H9 (cell line): Measurements from ENCODE around the gene HLA-A. TPM values are rescaled to one million over a fixed set of nuclear protein-coding genes. Genes with fewer than 3 reads are reported as not detected.

Experiments
- DNase-seq: peaks from one replicate; pipeline ENCODE4 v3.0.0-alpha.2; 2017
- H2AFZ ChIP-seq: one replicate; pipeline ENCODE4 v1.6.1; 2013; ENCODE audit warnings: mild to moderate bottlenecking, low read length, control low read depth, moderate library complexity
- H2AK5ac ChIP-seq: 2 replicates; pipeline ENCODE4 v1.6.1; 2013; ENCODE audit warnings: low read length, control low read depth, mixed read lengths; ENCODE audit not compliant: insufficient read length
- H2BK120ac ChIP-seq: one replicate; pipeline ENCODE4 v1.6.1; 2013; ENCODE audit warnings: low read depth, mild to moderate bottlenecking, low read length, control low read depth, inconsistent platforms; ENCODE audit not compliant: poor library complexity, severe bottlenecking
- H2BK12ac ChIP-seq: 2 replicates; pipeline ENCODE4 v1.6.1; 2013; ENCODE audit warnings: low read length, control low read depth, mixed read lengths, low read depth; ENCODE audit not compliant: insufficient read length
- H2BK15ac ChIP-seq: 2 replicates; pipeline ENCODE4 v1.6.1; 2013; ENCODE audit warnings: low read depth, low read length, control low read depth
- H2BK20ac ChIP-seq: one replicate; pipeline ENCODE4 v1.6.1; 2013; ENCODE audit warnings: low read depth, mild to moderate bottlenecking, low read length, control low read depth, inconsistent platforms; ENCODE audit not compliant: poor library complexity, severe bottlenecking
- H2BK5ac ChIP-seq: 2 replicates; pipeline ENCODE4 v1.6.1; 2013; ENCODE audit warnings: low read length, control low read depth, mixed read lengths; ENCODE audit not compliant: insufficient read length
- H3K14ac ChIP-seq: 2 replicates; pipeline ENCODE4 v1.6.1; 2013; ENCODE audit warnings: low read length, control low read depth; ENCODE audit not compliant: insufficient read depth
- H3K18ac ChIP-seq: 2 replicates; pipeline ENCODE4 v1.6.1; 2013; ENCODE audit warnings: low read depth, mild to moderate bottlenecking, mixed read lengths, low read length, control low read depth; ENCODE audit not compliant: insufficient read length
- H3K23ac ChIP-seq: 2 replicates; pipeline ENCODE4 v1.6.1; 2013; ENCODE audit warnings: low read length, control low read depth, mixed read lengths, low read depth; ENCODE audit not compliant: insufficient read length
- H3K23me2 ChIP-seq: 2 replicates; pipeline ENCODE4 v1.6.1; 2013; ENCODE audit warnings: low read depth, mild to moderate bottlenecking, mixed read lengths, low read length, control low read depth; ENCODE audit not compliant: insufficient read length, poor library complexity, severe bottlenecking
- H3K27ac ChIP-seq: 2 replicates; pipeline ENCODE4 v1.5.1; 2013; ENCODE audit warnings: low read length, control low read depth, mixed read lengths, low read depth; ENCODE audit not compliant: insufficient read length
- H3K27me3 ChIP-seq: 2 replicates; pipeline ENCODE4 v1.6.1; 2013; ENCODE audit warnings: low read length, control low read depth, inconsistent platforms; ENCODE audit not compliant: insufficient read depth
- H3K4ac ChIP-seq: 2 replicates; pipeline ENCODE4 v1.6.1; 2013; ENCODE audit warnings: low read depth, mild to moderate bottlenecking, control low read depth, inconsistent platforms, low read length, moderate library complexity
- H3K4me1 ChIP-seq: 2 replicates; pipeline ENCODE4 v1.6.1; 2013; ENCODE audit warnings: low read length, control low read depth, inconsistent platforms; ENCODE audit not compliant: insufficient read depth
- H3K4me2 ChIP-seq: 2 replicates; pipeline ENCODE4 v1.6.1; 2013; ENCODE audit warnings: low read length, control low read depth, mixed read lengths; ENCODE audit not compliant: insufficient read length, insufficient read depth
- H3K56ac ChIP-seq: 2 replicates; pipeline ENCODE4 v1.6.1; 2013; ENCODE audit warnings: low read depth, mild to moderate bottlenecking, mixed read lengths, low read length, control low read depth; ENCODE audit not compliant: insufficient read length
- H3K79me1 ChIP-seq: 2 replicates; pipeline ENCODE4 v1.6.1; 2013; ENCODE audit warnings: low read depth, mild to moderate bottlenecking, moderate library complexity, low read length, control low read depth, inconsistent platforms; ENCODE audit not compliant: insufficient read depth, poor library complexity, severe bottlenecking
- H3K79me2 ChIP-seq: 2 replicates; pipeline ENCODE4 v1.6.1; 2013; ENCODE audit warnings: low read length, control low read depth, inconsistent platforms; ENCODE audit not compliant: insufficient read depth
- H3K9ac ChIP-seq: 2 replicates; pipeline ENCODE4 v1.6.1; 2013; ENCODE audit warnings: low read length, control low read depth, mixed read lengths; ENCODE audit not compliant: insufficient read length; ENCODE audit errors: extremely low read depth
- H3K9me3 ChIP-seq: one replicate; pipeline ENCODE4 v1.6.1; 2013; ENCODE audit warnings: low read depth, low read length, inconsistent platforms; ENCODE audit not compliant: control insufficient read depth
- H3T11ph ChIP-seq: one replicate; pipeline ENCODE4 v1.6.1; 2013; ENCODE audit warnings: mild to moderate bottlenecking, low read length, control low read depth, inconsistent platforms
- H4K20me1 ChIP-seq: one replicate; pipeline ENCODE4 v1.6.1; 2013; ENCODE audit not compliant: control insufficient read depth, insufficient read length, insufficient read depth
- H4K5ac ChIP-seq: 2 replicates; pipeline ENCODE4 v1.6.1; 2013; ENCODE audit warnings: low read depth, mild to moderate bottlenecking, mixed read lengths, low read length, control low read depth; ENCODE audit not compliant: insufficient read length
- H4K8ac ChIP-seq: replicated peaks from 2 replicates; pipeline ENCODE4 v1.6.1; 2013; ENCODE audit warnings: low read length, control low read depth, mixed read lengths, low read depth; ENCODE audit not compliant: insufficient read length
- H4K91ac ChIP-seq: 2 replicates; pipeline ENCODE4 v1.6.1; 2013; ENCODE audit warnings: low read depth, mild to moderate bottlenecking, moderate library complexity, mixed read lengths, low read length, control low read depth; ENCODE audit not compliant: insufficient read length
- H3K27ac Mint-ChIP-seq, 3 experiments: 2 replicates in 2 of 3; 3 replicates in 1 of 3; pipeline ENCODE4 v1.8.0; 2020 to 2021; ENCODE audit warnings: mixed read lengths in 3 of 3, mild to moderate bottlenecking in 1 of 3, moderate library complexity in 1 of 3
- H3K27me3 Mint-ChIP-seq: 2 replicates; pipeline ENCODE4 v1.8.0; 2021; ENCODE audit warnings: low read depth, mild to moderate bottlenecking, moderate library complexity, mixed read lengths
- H3K36me3 Mint-ChIP-seq, 3 experiments: 2 replicates in 2 of 3; 3 replicates in 1 of 3; pipeline ENCODE4 v1.8.0; 2020 to 2021; ENCODE audit warnings: low read depth in 3 of 3, mixed read lengths in 3 of 3; ENCODE audit not compliant: insufficient read depth in 1 of 3
- H3K4me1 Mint-ChIP-seq, 2 experiments: 2 replicates each; pipeline ENCODE4 v1.8.0; 2020; ENCODE audit warnings: mixed read lengths in 2 of 2
- H3K4me3 Mint-ChIP-seq, 2 experiments: 2 replicates in 1 of 2; 3 replicates in 1 of 2; pipeline ENCODE4 v1.8.0; 2020 to 2021; ENCODE audit warnings: mild to moderate bottlenecking in 2 of 2, mixed read lengths in 2 of 2, moderate library complexity in 1 of 2
- H3K9me3 Mint-ChIP-seq, 2 experiments: 2 replicates in 1 of 2; 3 replicates in 1 of 2; pipeline ENCODE4 v1.8.0; 2020; ENCODE audit warnings: mild to moderate bottlenecking in 2 of 2, mixed read lengths in 2 of 2, moderate library complexity in 1 of 2
- CTCF ChIP-seq: fragments of 200-600 bp; sonication (generic); conservative IDR thresholded peaks from 3 replicates; pipeline ENCODE4 v1.8.0; 2021; ENCODE audit warnings: antibody characterized with exemption, mild to moderate bottlenecking
- WGBS: extraction: QIAGEN DNeasy Blood & Tissue Kit; methylation state at CpG from one replicate; pipeline ENCODE4 v1.1.7; 2013; ENCODE audit warnings: missing lambda C conversion rate, low lambda C conversion rate, mixed read lengths; ENCODE audit not compliant: insufficient read length; ENCODE audit errors: extremely low coverage; 5-methylcytosine and 5-hydroxymethylcytosine counted together
- total RNA-seq: library from RNA; stranded (reverse); gene quantifications from 2 replicates; pipeline ENCODE4 v1.2.1, GENCODE V29; 2021

Gene HLA-A
- total RNA-seq, 1 experiment from 2014 or later: 248 TPM

- H4K5ac ChIP-seq: no peak overlapping the region
Observed at GRCh38 chr6:29970711-29971110, 28.4 kb downstream of the HLA-A start.

More at GRCh38 chr6:29970711-29971110, 28.4 kb downstream of the HLA-A start:
- WGBS: no CpG with 5 or more reads among the region's 2 CpGs
- no peaks in the 10 kb centered on the region for H3K79me2 ChIP-seq
- no peak overlapping the region for H4K8ac ChIP-seq
- H3K27me3 ChIP-seq: peaks cover 13% of the 10 kb centered on the region
- H3T11ph ChIP-seq: no peak overlapping the region
- H4K91ac ChIP-seq: no peak overlapping the region
- no peak overlapping the region for H2AK5ac ChIP-seq
- Mint-ChIP-seq H3K9me3 (peaks cover 0 to 1% of the 10 kb centered on the region in 2 experiments; a peak in 1 of 5 replicates), H3K27ac (no peak overlapping the region), H3K4me3 (no peak overlapping the region), H3K4me1 (peaks cover 36 to 40% of the 10 kb centered on the region in 2 experiments), H3K36me3 (no peaks in the 10 kb centered on the region; a peak in 1 of 7 replicates), H3K27me3 (peaks cover 44% of the 10 kb centered on the region)
- DNase-seq: no peak
- H2BK5ac ChIP-seq: no peak overlapping the region
- H3K4me1 ChIP-seq: peaks cover 3% of the 10 kb centered on the region
- H3K18ac ChIP-seq: no peak overlapping the region
- H3K14ac ChIP-seq: no peak overlapping the region
- no peak overlapping the region for H3K9ac ChIP-seq
- H2BK20ac ChIP-seq: no peak overlapping the region
- H3K9me3 ChIP-seq: no peaks in the 10 kb centered on the region
- H2BK12ac ChIP-seq: no peak overlapping the region
- no peak overlapping the region for H2BK120ac ChIP-seq
- no peaks in the 10 kb centered on the region for H4K20me1 ChIP-seq
- H3K4me2 ChIP-seq: no peak overlapping the region
- no peak overlapping the region for H2AFZ ChIP-seq
- H2BK15ac ChIP-seq: no peak overlapping the region
- H3K56ac ChIP-seq: no peak overlapping the region
- no peak overlapping the region for H3K23ac ChIP-seq
- H3K27ac ChIP-seq: no peak overlapping the region
- H3K4ac ChIP-seq: no peak overlapping the region
- no peak for TF ChIP-seq CTCF
- H3K79me1 ChIP-seq: no peaks in the 10 kb centered on the region
- peaks cover 7% of the 10 kb centered on the region for H3K23me2 ChIP-seq
